Measurements from ENCODE around the gene KIF14.
"Not testable (repeated sequence)": the region's sequence is repeated elsewhere in the genome, so short reads cannot be mapped to it uniquely, and the experiment has no call there.

KIF14 gene

DNA sequence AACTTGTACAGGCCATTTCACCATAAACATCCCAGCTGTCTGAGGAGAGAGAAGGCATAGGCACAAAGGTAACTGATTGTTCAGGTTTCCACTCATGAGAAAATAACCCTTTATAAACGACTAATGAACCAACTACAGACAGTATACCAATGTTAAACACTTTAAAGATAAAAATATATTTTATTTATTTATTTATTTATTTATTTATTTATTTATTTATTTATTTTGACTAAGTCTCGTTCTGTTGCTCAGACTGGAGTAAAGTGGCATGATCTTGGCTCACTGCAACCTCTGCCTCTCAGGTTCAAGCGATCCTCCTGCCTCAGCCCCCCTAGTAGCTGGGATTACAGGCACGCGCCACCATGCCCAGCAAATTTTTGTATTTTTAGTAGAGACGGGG is 67.8 kb downstream of the KIF14 start:
- in situ Hi-C loops (cut with MboI; ENCODE audit: low sequenced_read_pairs): not testable (repeated sequence)

DNA sequence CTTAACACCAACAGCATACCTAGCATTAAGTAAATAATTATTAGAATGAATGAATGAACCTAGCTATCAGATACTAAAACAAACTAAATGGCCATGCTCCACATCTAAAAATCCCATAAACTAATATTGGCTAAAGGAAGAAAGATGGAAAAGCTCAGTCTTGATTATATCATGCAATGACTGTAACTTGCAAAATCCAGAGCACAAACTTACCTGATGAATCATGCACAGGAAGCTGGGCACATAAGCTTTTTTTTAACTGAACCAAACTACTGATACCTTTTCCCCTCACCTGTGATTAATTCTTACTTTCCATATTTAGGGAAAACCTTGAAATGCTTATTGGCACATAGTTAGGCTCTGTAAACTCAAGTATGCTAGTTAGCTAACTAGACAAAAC is 70.2 kb downstream of the KIF14 start:
- in situ Hi-C loops (cut with MboI; ENCODE audit: low sequenced_read_pairs): no loop called here

DNA sequence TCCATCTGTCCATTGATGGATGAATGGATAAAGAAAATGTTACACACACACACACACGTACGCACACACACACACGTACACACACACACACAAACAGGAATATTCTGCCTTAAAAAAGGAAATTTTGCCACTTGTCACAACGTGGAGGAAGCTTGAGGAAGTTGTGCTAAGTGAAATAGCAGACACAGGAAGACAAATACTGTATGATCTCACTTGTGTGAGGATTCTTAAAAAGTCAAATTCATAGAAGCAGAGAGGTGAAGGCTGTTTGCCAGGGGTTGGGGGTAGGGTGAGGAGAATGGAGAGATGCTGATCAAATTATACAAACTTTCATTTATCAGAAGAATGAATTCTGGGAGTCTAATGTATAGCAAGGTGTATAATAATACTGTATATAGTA is 73.2 kb downstream of the KIF14 start:
- in situ Hi-C loops (cut with MboI; ENCODE audit: low sequenced_read_pairs): no loop called here

GRCh38 chr1:200546577-200546976 is 74.0 kb downstream of the KIF14 start:
- in situ Hi-C loops (cut with MboI; ENCODE audit: low sequenced_read_pairs): no loop called here

DNA sequence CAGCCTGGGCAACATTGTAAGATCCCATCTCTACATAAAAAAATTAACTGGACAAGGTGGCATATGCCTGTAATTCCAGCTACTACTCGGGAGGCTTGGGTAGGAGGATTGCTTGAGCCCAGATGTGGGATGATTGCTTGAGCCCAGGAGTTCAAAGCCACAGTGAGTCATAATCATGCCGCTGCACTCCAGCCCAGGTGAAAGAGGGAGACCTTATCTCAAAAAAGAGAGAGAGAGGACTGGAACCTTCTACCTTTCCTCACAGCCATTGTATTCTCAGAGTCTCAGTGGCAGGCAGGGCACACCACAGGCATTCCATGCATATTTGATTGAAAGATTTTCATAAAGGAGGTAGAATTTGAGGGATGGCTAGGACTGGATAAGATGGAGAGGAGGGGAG is 78.4 kb downstream of the KIF14 start:
- in situ Hi-C loops (cut with MboI; ENCODE audit: low sequenced_read_pairs): no loop called here

- in situ Hi-C loops (cut with MboI; ENCODE audit: low sequenced_read_pairs): no loop called here
These were observed 80.3 kb downstream of the KIF14 start for GRCh38 chr1:200540281-200540680.

DNA sequence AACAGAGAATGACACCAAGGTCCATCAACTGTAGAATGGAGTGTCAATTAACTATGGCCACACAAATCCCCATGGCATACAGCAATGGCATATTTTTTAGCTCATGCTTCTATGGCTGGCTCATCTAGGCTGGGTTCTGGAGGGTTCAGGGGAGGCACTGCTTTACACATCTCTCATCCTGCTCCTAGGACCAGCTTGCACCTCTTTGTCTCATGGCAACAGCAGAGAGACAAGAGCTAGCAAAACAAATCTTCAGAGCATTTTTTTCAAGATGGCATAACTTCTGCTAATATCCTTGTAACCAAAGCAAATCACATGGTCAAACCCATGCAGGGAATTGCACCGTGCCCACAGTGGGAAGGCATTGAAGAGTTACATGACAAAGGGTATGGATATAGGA is 82.4 kb downstream of the KIF14 start:
- in situ Hi-C loops (cut with MboI; ENCODE audit: low sequenced_read_pairs): no loop called here

DNA sequence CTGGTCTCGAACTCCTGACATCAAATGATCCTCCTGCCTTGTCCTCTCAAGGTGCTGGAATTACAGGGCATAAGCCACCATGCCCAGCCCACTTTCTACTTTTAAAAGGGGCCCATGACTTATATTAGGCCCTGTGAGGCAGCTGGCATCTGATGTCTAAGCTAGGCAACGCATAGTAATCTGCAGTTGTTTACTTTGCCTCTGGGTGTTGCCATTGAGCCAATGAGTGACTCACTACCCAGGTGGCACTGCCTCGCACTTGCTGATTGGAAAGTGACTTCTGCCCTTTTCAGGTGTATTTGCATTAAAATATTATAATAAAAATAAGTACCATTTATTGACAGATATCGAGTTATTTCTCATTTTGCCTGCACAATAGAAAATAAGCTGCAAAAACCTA is 84.9 kb downstream of the KIF14 start:
- in situ Hi-C loops (cut with MboI; ENCODE audit: low sequenced_read_pairs): no loop called here

- in situ Hi-C loops (cut with MboI; ENCODE audit: low sequenced_read_pairs): no loop called here
These were observed 89.8 kb downstream of the KIF14 start for GRCh38 chr1:200530623-200531261.

DNA sequence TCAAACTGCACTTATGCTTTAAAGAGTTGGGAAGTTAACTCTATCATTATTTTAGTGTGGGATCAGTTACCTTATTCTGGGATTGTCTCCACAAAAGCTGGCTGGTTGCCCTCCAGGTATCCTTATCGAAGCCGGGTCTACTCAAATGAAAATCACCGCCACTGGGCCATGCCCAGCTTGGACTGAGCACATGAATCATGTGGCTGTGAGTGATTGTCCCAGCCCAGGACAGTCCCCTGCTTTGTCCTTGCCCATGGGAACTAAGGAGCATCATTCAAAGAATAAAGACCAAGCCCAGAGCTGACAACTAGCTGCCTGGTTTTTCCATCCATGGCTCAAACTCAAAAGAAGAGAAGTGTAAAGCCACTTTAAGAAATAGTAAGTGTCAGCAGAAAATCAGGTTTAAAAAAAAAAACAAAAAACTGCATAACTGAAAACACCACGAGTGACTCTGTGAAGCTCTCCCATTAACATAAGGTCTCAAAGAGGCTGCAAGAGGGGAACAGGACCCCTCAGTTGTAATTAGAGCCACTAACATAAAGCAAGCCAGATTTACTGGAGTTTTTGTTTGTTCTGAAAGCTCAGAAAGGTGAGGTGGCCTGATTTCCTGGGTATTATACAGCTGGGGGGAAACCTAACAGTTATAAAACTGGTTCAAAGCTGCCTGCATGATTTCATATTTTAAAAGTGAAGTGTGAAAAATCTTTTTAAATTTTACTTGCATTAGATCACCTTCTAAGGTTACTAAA is 91.5 kb downstream of the KIF14 start:
- in situ Hi-C loops (cut with MboI; ENCODE audit: low sequenced_read_pairs): no loop called here

GRCh38 chr1:200527670-200528069 is 92.9 kb downstream of the KIF14 start:
- in situ Hi-C loops (cut with MboI; ENCODE audit: low sequenced_read_pairs): no loop called here

GRCh38 chr1:200526709-200527612 is 93.6 kb downstream of the KIF14 start:
- in situ Hi-C loops (cut with MboI; ENCODE audit: low sequenced_read_pairs): no loop called here

DNA sequence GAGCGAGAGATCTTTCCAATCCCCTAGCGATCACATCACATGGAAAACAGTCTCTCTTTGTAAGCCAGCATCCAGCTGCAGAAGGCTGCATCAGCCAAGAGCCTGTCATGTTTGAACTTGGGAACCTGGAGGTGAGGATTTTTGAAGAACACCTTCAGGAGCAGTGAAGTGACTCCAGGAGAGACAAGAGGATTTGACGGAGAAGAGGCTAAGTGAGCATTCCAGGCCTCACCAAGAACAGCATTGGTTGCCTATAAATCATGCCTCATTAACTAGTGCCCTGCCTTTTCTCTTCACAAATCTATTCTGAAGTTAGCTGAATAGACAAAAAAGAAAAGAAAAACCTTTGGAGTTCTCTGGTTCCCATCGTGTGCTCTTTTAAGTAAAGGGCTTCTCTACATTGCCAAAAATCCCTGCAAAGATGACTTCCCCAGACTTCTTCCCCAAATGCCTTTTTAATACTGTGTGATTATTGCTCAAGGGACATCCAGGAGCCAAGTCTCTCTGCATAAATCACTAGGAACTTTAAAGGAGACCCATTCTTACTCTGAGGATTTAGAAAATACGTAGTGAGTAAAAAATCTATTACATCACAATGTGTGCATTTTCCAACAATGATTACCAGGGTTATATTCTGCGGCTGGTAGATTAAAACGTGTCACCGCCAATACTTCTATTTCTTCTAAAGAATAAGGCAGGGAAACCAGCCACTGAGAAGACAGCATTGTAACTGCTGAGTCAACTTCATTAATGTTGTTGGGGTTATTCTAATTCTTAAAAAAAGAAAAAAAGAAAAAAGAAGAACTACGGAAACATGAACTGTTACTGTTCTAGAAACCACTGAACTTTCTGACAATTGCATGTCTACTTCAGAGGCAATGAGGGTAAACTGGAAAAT is 95.2 kb downstream of the KIF14 start:
- in situ Hi-C loops (cut with MboI; ENCODE audit: low sequenced_read_pairs): no loop called here

DNA sequence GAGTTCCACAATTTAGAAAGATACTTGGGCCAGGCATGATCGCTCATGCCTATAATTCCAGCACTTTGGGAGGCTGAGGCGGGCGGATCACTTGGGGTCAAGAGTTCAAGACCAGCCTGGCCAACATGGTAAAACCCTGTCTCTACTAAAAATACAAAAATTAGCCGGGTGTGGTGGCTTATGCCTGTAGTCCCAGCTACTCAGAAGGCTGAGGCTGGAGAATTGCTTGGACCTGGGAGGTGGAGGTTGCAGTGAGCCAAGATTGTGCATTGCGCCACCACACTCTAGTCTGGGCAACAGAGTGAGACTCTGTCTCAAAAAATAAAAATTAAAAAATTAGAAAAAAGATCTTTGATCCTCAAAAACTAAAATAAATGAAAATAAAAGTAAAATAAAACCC is 96.0 kb downstream of the KIF14 start:
- in situ Hi-C loops (cut with MboI; ENCODE audit: low sequenced_read_pairs): not testable (repeated sequence)

DNA sequence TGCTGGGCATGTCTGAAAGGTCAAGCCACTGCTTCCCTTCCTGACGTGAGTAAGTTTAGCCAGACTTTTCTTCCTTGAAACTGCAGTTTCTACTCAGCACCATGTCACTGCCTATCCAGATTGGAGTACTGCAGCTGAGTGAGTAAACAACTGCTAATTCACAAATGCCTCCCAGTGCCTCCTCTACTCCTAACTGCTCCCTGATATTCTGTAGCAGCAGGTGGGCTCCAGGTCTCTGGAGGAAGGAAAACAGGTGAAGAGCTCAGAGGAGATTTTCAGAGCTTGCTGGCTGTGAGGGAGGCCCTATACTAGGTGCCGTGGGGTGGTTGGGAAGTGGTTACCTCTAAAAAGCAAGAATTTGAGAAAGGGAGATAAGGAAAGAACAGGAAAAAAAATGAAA is 96.5 kb downstream of the KIF14 start:
- in situ Hi-C loops (cut with MboI; ENCODE audit: low sequenced_read_pairs): no loop called here

DNA sequence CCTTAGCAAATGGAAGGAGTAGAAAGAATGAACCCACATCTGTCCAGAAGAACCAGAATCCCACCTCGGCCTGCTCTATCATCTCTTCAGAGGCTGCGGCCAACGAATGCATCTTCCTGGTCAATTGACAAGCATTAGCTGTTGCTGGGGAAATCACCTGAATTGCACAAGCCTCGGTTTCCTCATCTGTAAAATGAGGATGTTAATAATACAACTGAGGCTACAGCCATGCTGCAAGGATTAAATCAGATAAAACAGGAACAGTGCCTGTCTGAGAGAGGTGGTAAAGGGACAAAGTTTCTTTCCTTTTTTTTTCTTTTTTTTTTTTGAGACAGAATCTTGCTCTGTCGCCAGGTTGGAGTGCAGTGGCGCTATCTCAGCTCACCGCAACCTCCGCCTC is 99.8 kb downstream of the KIF14 start:
- in situ Hi-C loops (cut with MboI; ENCODE audit: low sequenced_read_pairs): no loop called here

- in situ Hi-C loops (cut with MboI; ENCODE audit: low sequenced_read_pairs): no loop called here
These were observed 102.0 kb downstream of the KIF14 start for GRCh38 chr1:200518524-200518923.

- in situ Hi-C loops (cut with MboI; ENCODE audit: low sequenced_read_pairs): no loop called here
These were observed 108.4 kb downstream of the KIF14 start for GRCh38 chr1:200512191-200512590.

- in situ Hi-C loops (cut with MboI; ENCODE audit: low sequenced_read_pairs): no loop called here
These were observed 110.3 kb downstream of the KIF14 start for GRCh38 chr1:200510228-200510623.

DNA sequence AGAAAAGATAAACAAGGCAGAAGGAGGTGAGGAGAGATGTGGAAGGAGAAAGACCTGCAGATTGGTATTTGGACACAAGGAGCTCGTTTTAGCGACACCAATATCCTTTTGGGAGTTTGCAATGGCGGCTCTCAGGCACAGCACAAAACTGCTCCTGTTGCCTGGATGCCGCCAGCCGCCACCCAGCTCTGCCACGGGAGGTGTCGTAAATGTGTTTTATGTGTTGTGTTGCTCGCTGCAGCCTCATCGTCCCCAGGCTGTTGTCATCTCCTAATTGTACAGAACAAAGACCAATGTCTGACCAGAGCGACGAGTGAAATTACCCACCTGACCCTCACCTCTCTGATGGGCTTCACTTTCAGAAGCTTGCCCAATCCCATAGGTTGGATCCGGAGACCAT is 114.1 kb downstream of the KIF14 start:
- in situ Hi-C loops (cut with MboI; ENCODE audit: low sequenced_read_pairs): no loop called here

GRCh38 chr1:200505257-200505656 is 115.3 kb downstream of the KIF14 start:
- in situ Hi-C loops (cut with MboI; ENCODE audit: low sequenced_read_pairs): no loop called here

Measured in HL-60/S4 treated with phorbol 12-myristate 13-acetate at 8.2 ng/mL for 4 days and 3 days (cell line).